Lung (tissue), 12 donors: Measurements from ENCODE around the gene VCL. TPM values are rescaled to one million over a fixed set of nuclear protein-coding genes. Genes with fewer than 3 reads are reported as not detected.

Experiments
- ATAC-seq: fragments of 200-7000 bp; cut with Tn5 transposase; one replicate; pipeline ENCODE4 v1.9.1; 2020; ENCODE audit warnings: moderate number of reproducible peaks; ENCODE audit not compliant: insufficient read depth, low FRiP score
- DNase-seq, 3 donors: peaks; one replicate each; pipeline ENCODE4 v3.0.0-alpha.2; 2013 to 2017
- H3K27ac ChIP-seq, 2 donors: one replicate each; pipeline ENCODE4 v1.5.1; 2013; ENCODE audit warnings: mild to moderate bottlenecking in 2 of 2, moderate library complexity in 2 of 2, control low read depth in 1 of 2, inconsistent platforms in 1 of 2, low read depth in 1 of 2, low read length in 1 of 2
- H3K27me3 ChIP-seq, 3 donors: one replicate each; pipeline ENCODE4 v1.5.1; 2013; ENCODE audit warnings: low read length in 2 of 3; ENCODE audit not compliant: control insufficient read depth in 3 of 3, insufficient read depth in 3 of 3
- H3K36me3 ChIP-seq, 4 donors: one replicate each; pipeline ENCODE4 v1.5.1; 2013; ENCODE audit warnings: low read length in 4 of 4, mild to moderate bottlenecking in 1 of 4, moderate library complexity in 1 of 4; ENCODE audit not compliant: control insufficient read depth in 4 of 4, insufficient read depth in 4 of 4
- H3K4me1 ChIP-seq, 5 donors: one replicate each; pipeline ENCODE4 v1.5.1; 2013; ENCODE audit warnings: low read length in 5 of 5, mild to moderate bottlenecking in 2 of 5, moderate library complexity in 1 of 5; ENCODE audit not compliant: control insufficient read depth in 5 of 5, insufficient read depth in 5 of 5
- H3K4me3 ChIP-seq: one replicate; pipeline ENCODE4 v1.5.1; 2013; ENCODE audit warnings: mild to moderate bottlenecking, control low read depth, moderate library complexity
- H3K9ac ChIP-seq, 2 donors: one replicate each; pipeline ENCODE4 v1.5.1; 2013; ENCODE audit warnings: low read length in 2 of 2, control low read depth in 1 of 2; ENCODE audit not compliant: insufficient read depth in 1 of 2
- H3K9me3 ChIP-seq, 4 donors: one replicate each; pipeline ENCODE4 v1.5.1; 2013; ENCODE audit warnings: low read length in 3 of 4, mild to moderate bottlenecking in 1 of 4, moderate library complexity in 1 of 4; ENCODE audit not compliant: control insufficient read depth in 4 of 4, insufficient read depth in 3 of 4
- CTCF ChIP-seq: IDR thresholded peaks from 2 replicates; pipeline ENCODE4 v1.5.1; 2012; ENCODE audit warnings: mild to moderate bottlenecking; ENCODE audit errors: control extremely low read depth, extremely low read depth
- WGBS, 2 donors: extraction: QIAGEN DNeasy Blood & Tissue Kit; methylation state at CpG; one replicate each; pipeline ENCODE4 v1.1.7; 2013; 5-methylcytosine and 5-hydroxymethylcytosine counted together
- polyA plus RNA-seq, 2 donors: library from polyadenylated mRNA; stranded (reverse); fragments of 200-250 nt; gene quantifications; one replicate each; pipeline ENCODE4 v1.2.1, GENCODE V29; 2013
- total RNA-seq, 2 donors: library from RNA; depleted of rRNA in 1 of 2; stranded (reverse); fragments of >200 nt in 1 of 2; gene quantifications; one replicate each; pipeline ENCODE4 v1.2.1, GENCODE V29; 2014 to 2021
- donor health status: control.
- donor health status: control.
- donor health status: Bipolar disorder and iron deficiency.
- donor health status: healthy.
- donor health status: DM: yes; HTN: yes; CAD: no.

Gene VCL
- total and polyA plus RNA-seq, 4 donors = 24.5 to 181 (median 86.3) TPM

GRCh38 chr10:73974309-73974946, 23.5 kb upstream of the VCL start:
- WGBS, 2 donors = 65 to 75% methylated on average over 5 of the region's 5 CpGs
- Histone ChIP-seq H3K9ac (no peak overlapping the region), H3K4me3 (no peak overlapping the region), H3K27me3 (no peaks in the 10 kb centered on the region), H3K9me3 (peaks cover 0 to 3% (median 0%) of the 10 kb centered on the region in 4 donors), H3K36me3 (no peaks in the 10 kb centered on the region), H3K27ac (no peak overlapping the region), H3K4me1 (peaks cover 0 to under 1% (median 0%) of the 10 kb centered on the region in 5 donors)
- ATAC-seq = no peak
- DNase-seq = no peak
- no peak for TF ChIP-seq CTCF

GRCh38 chr10:73975388-73975787, 22.5 kb upstream of the VCL start:
- H3K9me3 ChIP-seq = peaks cover 0 to 3% (median 0%) of the 10 kb centered on the region in 4 donors
- no peak for TF ChIP-seq CTCF
- no peak overlapping the region for H3K4me3 ChIP-seq
- WGBS, 2 donors = 93 to 95% methylated on average over 4 of the region's 4 CpGs
- no peak overlapping the region for H3K9ac ChIP-seq
- H3K36me3 ChIP-seq = no peaks in the 10 kb centered on the region
- ATAC-seq (no peak), DNase-seq (no peak)
- no peaks in the 10 kb centered on the region for H3K4me1 ChIP-seq
- no peak overlapping the region for H3K27ac ChIP-seq
- no peaks in the 10 kb centered on the region for H3K27me3 ChIP-seq

GRCh38 chr10:73979141-73979808, 18.6 kb upstream of the VCL start:
- no peak for TF ChIP-seq CTCF
- no peak for ATAC-seq
- H3K9me3 ChIP-seq = peaks cover 0 to 3% (median 0%) of the 10 kb centered on the region in 4 donors
- no peak overlapping the region for H3K9ac ChIP-seq
- no peaks in the 10 kb centered on the region for H3K4me1 ChIP-seq
- no peak overlapping the region for H3K4me3 ChIP-seq
- WGBS, 2 donors = 32 to 67% methylated on average over 4 of the region's 4 CpGs
- H3K36me3 ChIP-seq = no peaks in the 10 kb centered on the region
- H3K27me3 ChIP-seq = no peaks in the 10 kb centered on the region
- DNase-seq = no peak
- no peak overlapping the region for H3K27ac ChIP-seq
